Adipocyte (in vitro differentiated cells): ENCODE data around the gene RSRC1.

ENCODE experiments used
- DNase-seq: peaks from one replicate; pipeline ENCODE4 v3.0.0-alpha.2; 2015; ENCODE audit warnings: low read depth
- H3K27me3 ChIP-seq: replicated peaks from 2 replicates; pipeline ENCODE4 v1.7.0; 2013; ENCODE audit warnings: mild to moderate bottlenecking, low read length, moderate library complexity; ENCODE audit not compliant: control insufficient read depth, insufficient read depth
- H3K36me3 ChIP-seq: 2 replicates; pipeline ENCODE4 v1.7.0; 2013; ENCODE audit warnings: low read length, mild to moderate bottlenecking, moderate library complexity; ENCODE audit not compliant: control insufficient read depth, insufficient read depth, severe bottlenecking
- H3K4me1 ChIP-seq: 2 replicates; pipeline ENCODE4 v1.7.0; 2013; ENCODE audit warnings: mild to moderate bottlenecking, low read length, moderate library complexity; ENCODE audit not compliant: control insufficient read depth, insufficient read depth
- H3K4me3 ChIP-seq: 2 replicates; pipeline ENCODE4 v1.7.0; 2013; ENCODE audit warnings: mild to moderate bottlenecking, low read length, moderate library complexity
- H3K9ac ChIP-seq: 2 replicates; pipeline ENCODE4 v1.7.0; 2013; ENCODE audit warnings: mild to moderate bottlenecking, low read length, moderate library complexity
- H3K9me3 ChIP-seq: 2 replicates; pipeline ENCODE4 v1.7.0; 2013; ENCODE audit warnings: mild to moderate bottlenecking, low read length, moderate library complexity; ENCODE audit not compliant: control insufficient read depth

Gene RSRC1

DNA sequence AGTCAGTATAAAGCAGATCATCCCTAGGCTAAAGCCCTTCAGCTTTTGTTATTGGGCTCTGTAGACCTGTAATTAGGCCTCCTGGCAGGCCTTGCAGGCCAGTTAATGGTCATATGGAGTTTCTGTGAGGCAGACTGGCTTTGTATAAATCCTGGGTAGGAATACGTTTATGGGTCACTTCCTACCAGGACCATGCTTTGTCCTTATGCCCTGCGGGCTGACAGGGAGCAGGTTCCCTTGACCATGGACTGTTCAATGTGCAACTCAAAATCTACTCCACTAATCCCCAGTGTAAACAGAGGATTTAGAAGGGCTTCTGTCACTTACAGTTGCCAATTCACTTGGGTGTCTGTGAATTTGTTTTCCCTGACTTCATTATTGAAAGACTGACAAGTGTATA is 258.4 kb downstream of the RSRC1 start:
- Histone ChIP-seq H3K9me3 (no peaks in the 10 kb centered on the region), H3K4me3 (no peak overlapping the region), H3K27me3 (no peaks in the 10 kb centered on the region), H3K9ac (no peak overlapping the region), H3K36me3 (no peaks in the 10 kb centered on the region), H3K4me1 (no peaks in the 10 kb centered on the region)
- no peak for DNase-seq

DNA sequence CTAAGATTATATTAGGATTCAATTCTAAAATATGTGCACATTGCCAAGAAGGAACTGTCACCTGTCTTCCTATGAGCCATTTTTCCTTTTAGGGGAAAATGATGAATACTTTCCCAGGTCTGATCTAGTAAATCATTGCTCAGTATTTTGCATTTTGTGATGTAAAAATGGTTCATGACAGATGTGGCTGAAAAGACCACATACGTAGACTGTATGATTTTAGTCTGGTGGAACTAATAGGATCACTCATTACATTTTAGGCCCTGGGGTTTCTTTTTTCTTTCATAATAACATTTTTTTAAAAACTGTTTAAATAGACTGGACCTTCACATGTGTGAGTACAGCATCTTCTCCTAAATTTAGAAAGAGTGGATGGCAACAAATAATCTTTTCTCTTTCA is 259.4 kb downstream of the RSRC1 start:
- DNase-seq, result no peak
- Histone ChIP-seq H3K4me1 (no peaks in the 10 kb centered on the region), H3K9ac (no peak overlapping the region), H3K9me3 (no peaks in the 10 kb centered on the region), H3K4me3 (no peak overlapping the region), H3K36me3 (no peaks in the 10 kb centered on the region), H3K27me3 (no peaks in the 10 kb centered on the region)

DNA sequence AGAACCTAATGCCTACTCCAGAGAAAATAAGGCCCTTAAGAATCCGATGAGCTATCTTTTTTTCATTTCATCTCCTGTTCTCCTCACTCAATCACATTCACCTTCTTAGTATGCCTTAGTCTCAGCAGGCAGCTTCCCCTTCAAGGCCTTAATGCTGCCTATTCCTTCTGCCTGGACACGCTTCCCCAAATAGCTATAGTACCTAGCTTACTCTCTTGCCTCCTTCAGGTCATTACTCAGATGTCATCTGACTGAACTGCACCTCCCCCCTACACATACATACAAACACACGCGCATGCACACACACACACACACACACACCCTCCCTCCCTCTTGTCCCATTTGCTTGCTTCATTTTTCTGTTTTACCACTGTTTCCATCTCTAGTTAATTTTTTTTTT is 269.6 kb downstream of the RSRC1 start:
- DNase-seq, result no peak
- H3K27me3 ChIP-seq, result no peaks in the 10 kb centered on the region
- no peaks in the 10 kb centered on the region for H3K36me3 ChIP-seq
- no peak overlapping the region for H3K9ac ChIP-seq
- H3K4me1 ChIP-seq, result no peaks in the 10 kb centered on the region
- no peak overlapping the region for H3K4me3 ChIP-seq
- H3K9me3 ChIP-seq, result no peaks in the 10 kb centered on the region

DNA sequence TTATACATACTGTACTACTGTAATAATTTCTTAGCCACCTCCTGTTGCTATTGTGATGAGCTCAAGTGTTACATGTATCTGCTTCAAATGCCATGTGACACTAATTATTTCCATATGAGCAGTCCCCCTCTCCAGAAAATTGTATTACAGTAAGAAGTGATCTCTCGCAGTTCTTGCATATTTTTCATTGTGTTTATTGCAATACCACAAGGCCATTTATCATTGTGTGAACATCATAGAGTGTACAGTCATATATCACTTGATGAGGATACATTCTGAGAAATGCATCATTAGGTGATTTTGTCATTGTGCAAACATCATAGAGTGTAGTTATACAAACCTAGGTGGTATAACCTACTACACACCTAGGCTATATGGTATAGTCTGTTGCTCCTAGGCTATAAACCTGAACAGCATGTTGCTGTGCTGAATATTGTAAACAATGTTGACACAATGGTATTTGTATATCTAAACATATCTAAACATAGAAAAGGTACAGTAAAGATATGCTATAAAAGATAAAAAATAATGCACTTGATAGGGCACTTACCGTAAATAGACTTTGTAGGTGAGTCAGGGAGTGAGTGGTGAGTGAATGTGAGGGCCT is 271.5 kb downstream of the RSRC1 start:
- Histone ChIP-seq H3K36me3 (no peaks in the 10 kb centered on the region), H3K9me3 (no peaks in the 10 kb centered on the region), H3K4me1 (no peaks in the 10 kb centered on the region), H3K9ac (no peak overlapping the region), H3K27me3 (no peaks in the 10 kb centered on the region), H3K4me3 (no peak overlapping the region)
- DNase-seq, result no peak

DNA sequence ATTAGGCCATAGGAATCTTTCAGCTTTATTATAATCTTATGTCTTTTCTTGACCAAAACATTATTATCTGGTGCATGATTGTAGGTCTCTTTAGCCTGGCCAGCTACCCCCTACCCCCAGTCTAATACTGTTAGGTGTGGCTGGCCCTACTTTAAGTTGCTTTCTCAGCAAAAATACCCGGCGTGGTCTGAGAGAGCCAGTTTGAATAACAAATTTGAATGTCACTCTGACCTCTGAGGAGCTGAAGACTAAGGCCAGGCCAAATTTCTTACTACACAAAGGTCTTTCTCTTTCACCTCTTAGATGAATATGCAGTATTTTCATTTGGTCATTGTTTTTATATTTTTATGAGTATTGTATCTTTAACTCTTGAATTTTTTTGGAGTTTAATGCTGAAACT is 272.6 kb downstream of the RSRC1 start:
- Histone ChIP-seq H3K9ac (no peak overlapping the region), H3K36me3 (no peaks in the 10 kb centered on the region), H3K27me3 (no peaks in the 10 kb centered on the region), H3K4me1 (no peaks in the 10 kb centered on the region), H3K4me3 (no peak overlapping the region), H3K9me3 (no peaks in the 10 kb centered on the region)
- DNase-seq, result no peak

DNA sequence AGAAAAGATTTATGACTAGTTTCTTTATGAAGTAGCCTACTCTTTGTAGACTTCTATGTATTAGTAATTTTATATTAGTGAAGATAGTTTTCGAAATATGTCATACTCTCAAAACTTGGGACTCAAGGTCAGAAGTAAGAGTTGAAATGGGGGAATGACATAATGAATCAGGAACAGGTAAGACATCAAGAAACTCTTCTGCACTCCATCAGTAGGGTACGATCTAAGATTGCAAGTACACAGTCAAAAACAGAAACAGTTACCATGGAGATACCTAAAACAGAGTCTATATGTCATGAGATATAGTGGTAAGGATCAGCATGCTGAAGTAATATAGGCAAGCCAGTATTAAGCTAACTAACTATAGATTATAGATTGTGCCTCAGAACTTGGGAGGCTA is 274.1 kb downstream of the RSRC1 start:
- Histone ChIP-seq H3K27me3 (no peaks in the 10 kb centered on the region), H3K4me3 (no peak overlapping the region)
- no peak for DNase-seq

DNA sequence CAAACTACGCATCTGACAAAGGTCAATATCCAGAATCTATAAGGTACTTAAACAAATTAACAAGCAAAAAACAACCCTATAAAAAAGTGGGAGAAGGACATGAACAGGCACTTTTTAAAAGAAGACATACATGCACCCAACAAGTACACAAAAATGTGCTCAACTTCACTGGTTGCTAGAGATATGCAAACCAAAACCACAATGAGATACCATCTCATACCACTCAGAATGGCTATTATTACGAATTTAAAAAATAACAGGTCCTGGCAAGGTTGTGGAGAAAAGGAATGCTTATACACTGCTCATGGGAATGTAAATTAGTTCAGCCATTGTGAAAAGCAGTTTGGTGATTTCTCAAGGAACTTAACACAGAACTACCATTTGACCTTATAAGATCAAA is 285.5 kb downstream of the RSRC1 start:
- peaks cover 8% of the 10 kb centered on the region for H3K9me3 ChIP-seq
- H3K9ac ChIP-seq, result no peak overlapping the region
- H3K27me3 ChIP-seq, result no peaks in the 10 kb centered on the region
- no peak overlapping the region for H3K4me3 ChIP-seq
- no peak for DNase-seq
- H3K36me3 ChIP-seq, result no peaks in the 10 kb centered on the region
- peaks cover 3% of the 10 kb centered on the region for H3K4me1 ChIP-seq

More for the DNA sequence above, 274.1 kb downstream of the RSRC1 start:
- H3K36me3 ChIP-seq, result no peaks in the 10 kb centered on the region
- H3K4me1 ChIP-seq, result no peaks in the 10 kb centered on the region
- H3K9me3 ChIP-seq, result no peaks in the 10 kb centered on the region
- no peak overlapping the region for H3K9ac ChIP-seq

DNA sequence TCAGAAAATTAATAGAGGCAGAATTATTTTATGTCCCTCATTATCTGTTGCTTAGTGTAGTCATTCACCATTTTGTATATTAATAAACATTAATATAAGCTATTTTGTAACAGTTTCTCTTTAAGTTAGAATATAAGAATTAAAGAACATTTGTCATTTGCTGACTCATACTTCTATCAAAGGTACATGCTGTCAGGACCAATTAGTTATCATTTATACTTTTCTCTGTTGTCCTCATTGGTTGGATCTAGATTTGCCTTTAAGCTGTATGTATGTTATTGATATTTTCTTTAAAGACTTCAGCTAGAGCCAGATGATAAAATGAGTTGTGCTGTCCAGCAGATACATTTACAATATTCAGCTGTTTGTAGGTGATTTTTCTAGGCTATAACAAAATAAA is 292.7 kb downstream of the RSRC1 start:
- peaks cover under 1% of the 10 kb centered on the region for H3K4me1 ChIP-seq
- H3K4me3 ChIP-seq, result no peak overlapping the region
- no peaks in the 10 kb centered on the region for H3K36me3 ChIP-seq

DNA sequence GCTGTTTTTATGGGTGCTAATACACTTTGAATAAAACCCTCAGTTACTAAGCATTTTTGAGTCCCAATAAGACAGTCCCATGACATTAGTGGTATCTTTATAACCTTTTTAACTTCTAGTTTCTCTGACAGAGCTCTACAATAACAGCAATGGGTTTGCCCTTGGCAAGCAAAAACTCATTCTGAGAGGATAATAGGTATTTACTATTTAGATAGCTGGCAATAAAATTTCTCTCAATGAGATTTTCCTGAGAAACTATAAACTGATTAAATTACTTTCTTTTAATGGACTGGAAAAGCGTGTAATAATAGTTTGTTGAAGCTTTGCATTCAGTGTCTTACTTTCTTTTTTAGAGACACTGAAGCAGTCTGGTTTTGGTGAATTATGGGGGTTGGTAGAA is 293.1 kb downstream of the RSRC1 start:
- no peak overlapping the region for H3K9ac ChIP-seq
- H3K27me3 ChIP-seq, result no peaks in the 10 kb centered on the region
- H3K9me3 ChIP-seq, result no peaks in the 10 kb centered on the region
- no peak for DNase-seq
- no peaks in the 10 kb centered on the region for H3K36me3 ChIP-seq
- H3K4me3 ChIP-seq, result no peak overlapping the region
- peaks cover 5% of the 10 kb centered on the region for H3K4me1 ChIP-seq

More for the DNA sequence above, 292.7 kb downstream of the RSRC1 start:
- Histone ChIP-seq H3K27me3 (no peaks in the 10 kb centered on the region), H3K9me3 (no peaks in the 10 kb centered on the region), H3K9ac (no peak overlapping the region)
- no peak for DNase-seq

DNA sequence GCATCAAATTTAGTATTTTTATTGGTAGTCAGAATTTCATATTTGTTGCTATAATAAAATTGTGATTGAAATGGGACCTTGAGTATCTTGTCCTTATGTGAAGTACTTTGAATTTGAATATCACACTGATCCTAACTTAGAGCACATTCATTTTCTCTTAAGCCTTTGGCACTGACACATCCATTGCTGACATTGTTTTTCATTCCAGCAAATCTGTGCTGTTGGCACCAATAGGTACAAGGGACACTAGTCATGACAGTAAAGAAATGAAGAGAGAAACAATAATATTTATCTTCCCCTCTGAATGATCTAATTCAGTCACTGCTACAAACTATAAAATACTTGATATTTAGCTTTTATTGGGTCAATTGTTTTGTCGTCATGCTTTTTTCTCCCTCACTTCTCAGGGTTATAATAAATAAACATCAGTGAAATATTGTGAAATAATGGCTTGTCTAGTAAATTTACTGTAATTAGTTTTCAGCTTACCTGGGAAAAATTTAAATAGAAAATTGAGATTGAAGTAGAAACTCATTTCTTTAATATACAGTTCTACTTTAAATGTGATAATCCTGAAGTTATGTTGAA is 294.3 kb downstream of the RSRC1 start:
- H3K4me1 ChIP-seq, result peaks cover 7% of the 10 kb centered on the region

DNA sequence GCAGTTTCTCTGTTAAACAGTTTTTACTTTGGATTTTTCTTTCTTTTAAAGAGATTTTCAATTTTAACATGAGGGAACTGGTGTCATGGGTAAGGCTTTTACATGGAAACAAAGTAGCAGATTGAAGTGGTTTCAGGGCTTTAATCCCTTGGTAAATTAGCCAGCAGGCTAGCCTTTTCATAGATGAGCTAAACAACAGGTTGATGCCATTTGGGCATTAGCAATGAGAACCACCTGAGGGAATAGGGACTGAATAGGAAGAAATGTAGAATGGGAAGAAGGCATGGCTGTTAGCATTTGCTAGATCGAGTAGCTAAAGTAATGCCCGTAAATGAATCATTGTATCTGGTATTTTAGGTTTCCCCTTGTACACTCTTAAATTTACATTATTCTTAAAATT is 295.6 kb downstream of the RSRC1 start:
- no peak for DNase-seq
- Histone ChIP-seq H3K4me1 (peaks cover 7% of the 10 kb centered on the region), H3K9ac (no peak overlapping the region), H3K27me3 (no peaks in the 10 kb centered on the region), H3K36me3 (no peaks in the 10 kb centered on the region), H3K9me3 (no peaks in the 10 kb centered on the region), H3K4me3 (no peak overlapping the region)

More for the DNA sequence above, 294.3 kb downstream of the RSRC1 start:
- Histone ChIP-seq H3K36me3 (no peaks in the 10 kb centered on the region), H3K4me3 (no peak overlapping the region), H3K27me3 (no peaks in the 10 kb centered on the region), H3K9ac (no peak overlapping the region), H3K9me3 (no peaks in the 10 kb centered on the region)
- no peak for DNase-seq
